Chondrocyte (in vitro differentiated cells): Measurements from ENCODE around the gene GGTA1. TPM values are rescaled to one million over a fixed set of nuclear protein-coding genes. Genes with fewer than 3 reads are reported as not detected.
"Not testable (repeated sequence)": the region's sequence is repeated elsewhere in the genome, so short reads cannot be mapped to it uniquely, and the experiment has no call there.

Experiments
- DNase-seq: peaks from one replicate; pipeline ENCODE4 v3.0.0; 2021; ENCODE audit warnings: mixed read lengths, low spot score
- H3K27ac Mint-ChIP-seq: one replicate; pipeline ENCODE4 v1.8.0; 2021; ENCODE audit warnings: mild to moderate bottlenecking, moderate library complexity, mixed read lengths; ENCODE audit not compliant: unreplicated experiment
- H3K27me3 Mint-ChIP-seq: 2 replicates; pipeline ENCODE4 v1.8.0; 2021; ENCODE audit warnings: low read depth, mixed read lengths
- H3K36me3 Mint-ChIP-seq: 2 replicates; pipeline ENCODE4 v1.8.0; 2021; ENCODE audit warnings: low read depth, mixed read lengths
- H3K4me1 Mint-ChIP-seq: 2 replicates; pipeline ENCODE4 v1.8.0; 2021; ENCODE audit warnings: low read depth, mild to moderate bottlenecking, mixed read lengths
- H3K4me3 Mint-ChIP-seq: one replicate; pipeline ENCODE4 v1.8.0; 2021; ENCODE audit warnings: mild to moderate bottlenecking, moderate library complexity, mixed read lengths; ENCODE audit not compliant: unreplicated experiment
- H3K9me3 Mint-ChIP-seq: 2 replicates; pipeline ENCODE4 v1.8.0; 2021; ENCODE audit warnings: low read depth, mixed read lengths
- total RNA-seq: library from RNA; stranded (reverse); gene quantifications from 3 replicates; pipeline ENCODE4 v1.2.1, GENCODE V29; 2021
- TF ChIP-seq, protein P1 (sequence below): fragments of 200-600 bp; sonication (generic); IDR thresholded peaks from 2 replicates; pipeline ENCODE4 v1.5.0; 2021; ENCODE audit warnings: antibody characterized with exemption, mild to moderate bottlenecking, moderate library complexity

GGTA1 gene
- total RNA-seq, 1 donor from 2014 or later: 3.2 TPM

DNA sequence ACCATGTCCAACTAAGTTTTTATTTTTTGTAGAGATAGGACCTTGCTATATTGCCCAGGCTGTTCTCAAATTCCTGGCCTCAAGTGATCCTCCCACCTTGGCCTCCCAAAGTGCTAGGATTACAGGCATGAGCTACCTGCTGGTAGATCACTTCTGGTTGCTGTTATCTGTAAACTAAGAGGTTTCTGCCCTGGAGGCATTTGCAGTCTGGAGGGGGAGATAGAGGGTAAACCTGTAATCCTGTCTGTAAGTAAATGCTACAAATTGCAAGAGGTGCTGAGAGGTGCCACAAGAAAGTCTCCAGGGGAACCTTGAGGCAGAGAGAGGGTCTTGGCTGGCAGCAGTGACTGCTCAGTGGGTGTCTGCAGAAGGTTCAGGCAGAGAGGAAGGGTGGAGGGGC, 29.0 kb upstream of the GGTA1 start:
- TF ChIP-seq, protein P1, sequence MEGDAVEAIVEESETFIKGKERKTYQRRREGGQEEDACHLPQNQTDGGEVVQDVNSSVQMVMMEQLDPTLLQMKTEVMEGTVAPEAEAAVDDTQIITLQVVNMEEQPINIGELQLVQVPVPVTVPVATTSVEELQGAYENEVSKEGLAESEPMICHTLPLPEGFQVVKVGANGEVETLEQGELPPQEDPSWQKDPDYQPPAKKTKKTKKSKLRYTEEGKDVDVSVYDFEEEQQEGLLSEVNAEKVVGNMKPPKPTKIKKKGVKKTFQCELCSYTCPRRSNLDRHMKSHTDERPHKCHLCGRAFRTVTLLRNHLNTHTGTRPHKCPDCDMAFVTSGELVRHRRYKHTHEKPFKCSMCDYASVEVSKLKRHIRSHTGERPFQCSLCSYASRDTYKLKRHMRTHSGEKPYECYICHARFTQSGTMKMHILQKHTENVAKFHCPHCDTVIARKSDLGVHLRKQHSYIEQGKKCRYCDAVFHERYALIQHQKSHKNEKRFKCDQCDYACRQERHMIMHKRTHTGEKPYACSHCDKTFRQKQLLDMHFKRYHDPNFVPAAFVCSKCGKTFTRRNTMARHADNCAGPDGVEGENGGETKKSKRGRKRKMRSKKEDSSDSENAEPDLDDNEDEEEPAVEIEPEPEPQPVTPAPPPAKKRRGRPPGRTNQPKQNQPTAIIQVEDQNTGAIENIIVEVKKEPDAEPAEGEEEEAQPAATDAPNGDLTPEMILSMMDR: no peak
- Mint-ChIP-seq H3K9me3 (no peaks in the 10 kb centered on the region), H3K4me3 (no peak overlapping the region), H3K36me3 (peaks cover 2% of the 10 kb centered on the region), H3K27ac (peak overlapping the region; percentile 11), H3K27me3 (peaks cover 8% of the 10 kb centered on the region), H3K4me1 (peaks cover 14% of the 10 kb centered on the region)
- no peak for DNase-seq

DNA sequence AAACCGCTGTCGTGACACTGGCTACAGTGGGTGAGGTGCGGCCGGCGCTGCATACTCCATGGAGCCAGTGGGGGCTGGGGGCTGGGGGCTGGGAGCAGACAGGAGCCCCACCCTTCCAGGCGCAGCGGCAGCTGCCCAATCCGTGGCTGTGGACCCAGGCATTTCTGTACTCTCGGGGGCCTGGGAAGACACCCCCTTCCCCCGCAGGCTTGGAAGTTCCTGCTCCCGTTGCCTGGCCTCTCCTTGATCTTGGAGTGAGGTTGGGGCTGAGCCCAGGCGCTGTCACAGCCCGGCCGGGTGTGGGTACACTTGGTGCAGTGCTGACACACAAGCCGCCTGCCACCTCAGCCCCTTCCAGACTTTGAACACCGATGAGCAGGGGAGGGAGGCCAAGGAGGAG, 27.7 kb upstream of the GGTA1 start:
- TF ChIP-seq, protein P1: no peak
- Mint-ChIP-seq H3K27me3 (peaks cover 8% of the 10 kb centered on the region), H3K27ac (no peak overlapping the region), H3K4me1 (peaks cover 14% of the 10 kb centered on the region), H3K36me3 (peaks cover 3% of the 10 kb centered on the region), H3K9me3 (peaks cover 2% of the 10 kb centered on the region), H3K4me3 (no peak overlapping the region)
- DNase-seq: no peak

DNA sequence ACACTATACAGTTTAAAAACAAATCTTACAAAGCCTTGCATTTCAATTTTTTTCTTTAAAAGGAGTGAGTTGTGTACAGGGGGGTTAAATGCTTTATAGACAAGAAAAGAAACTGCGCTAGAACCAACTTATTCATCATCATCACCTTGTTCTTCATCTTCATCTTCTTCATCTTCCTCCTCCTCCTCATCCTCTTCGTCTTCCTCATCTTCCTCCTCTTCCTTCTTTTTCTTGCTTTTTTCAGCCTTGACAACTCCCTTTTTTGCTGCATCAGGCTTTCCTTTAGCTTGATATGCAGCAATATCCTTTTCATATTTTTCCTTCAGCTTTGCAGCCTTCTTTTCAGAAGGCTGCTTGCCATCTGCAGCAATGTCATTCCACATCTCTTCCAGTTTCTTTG, 20.0 kb upstream of the GGTA1 start:
- H3K9me3 Mint-ChIP-seq, H3K36me3 Mint-ChIP-seq, DNase-seq, H3K4me1 Mint-ChIP-seq, H3K4me3 Mint-ChIP-seq, H3K27ac Mint-ChIP-seq: not testable (repeated sequence)
- peaks cover 17% of the 10 kb centered on the region for H3K27me3 Mint-ChIP-seq

DNA sequence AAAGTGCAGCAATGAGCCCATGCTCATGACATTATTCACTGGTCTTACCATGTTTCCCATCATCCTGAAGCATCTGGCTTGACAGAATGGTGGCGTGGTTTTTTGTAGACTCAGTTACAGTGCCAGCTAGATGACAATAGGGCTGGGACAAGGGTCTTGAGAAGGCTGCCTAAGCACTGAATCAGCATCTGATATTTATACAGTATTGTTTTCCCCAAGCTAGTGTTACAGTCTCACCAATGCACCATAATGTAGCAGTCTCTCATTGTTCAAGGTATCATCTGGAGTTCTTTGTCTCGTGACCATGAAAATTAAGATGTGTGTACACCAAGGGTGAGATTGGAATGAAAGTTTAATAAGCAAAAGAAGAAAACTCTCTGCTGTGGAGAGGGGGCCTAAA, 19.0 kb upstream of the GGTA1 start:
- DNase-seq: no peak
- no peaks in the 10 kb centered on the region for H3K4me1 Mint-ChIP-seq
- TF ChIP-seq, protein P1: no peak
- no peak overlapping the region for H3K27ac Mint-ChIP-seq
- H3K36me3 Mint-ChIP-seq: peaks cover 5% of the 10 kb centered on the region
- peaks cover 7% of the 10 kb centered on the region for H3K9me3 Mint-ChIP-seq
- peaks cover 17% of the 10 kb centered on the region for H3K27me3 Mint-ChIP-seq
- no peak overlapping the region for H3K4me3 Mint-ChIP-seq

DNA sequence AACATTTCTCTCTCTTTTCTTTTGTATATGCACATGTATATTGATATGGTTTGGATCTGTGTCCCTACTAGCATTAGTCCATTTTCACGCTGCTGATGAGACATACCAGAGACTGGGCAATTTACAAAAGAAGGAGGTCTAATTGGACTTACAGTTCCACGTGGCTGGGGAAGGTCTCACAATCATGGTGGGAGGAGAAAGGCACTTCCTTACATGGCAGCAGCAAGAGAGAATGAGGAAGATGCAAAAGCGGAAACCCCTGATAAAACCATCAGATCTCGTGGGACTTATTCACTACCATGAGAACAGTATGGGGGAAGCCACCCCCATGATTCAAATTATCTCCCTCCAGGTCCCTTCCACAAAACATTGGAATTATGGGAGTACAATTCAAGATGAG, 13.5 kb upstream of the GGTA1 start:
- H3K36me3 Mint-ChIP-seq, H3K27me3 Mint-ChIP-seq, H3K9me3 Mint-ChIP-seq, DNase-seq, H3K4me3 Mint-ChIP-seq, H3K27ac Mint-ChIP-seq, H3K4me1 Mint-ChIP-seq: not testable (repeated sequence)

DNA sequence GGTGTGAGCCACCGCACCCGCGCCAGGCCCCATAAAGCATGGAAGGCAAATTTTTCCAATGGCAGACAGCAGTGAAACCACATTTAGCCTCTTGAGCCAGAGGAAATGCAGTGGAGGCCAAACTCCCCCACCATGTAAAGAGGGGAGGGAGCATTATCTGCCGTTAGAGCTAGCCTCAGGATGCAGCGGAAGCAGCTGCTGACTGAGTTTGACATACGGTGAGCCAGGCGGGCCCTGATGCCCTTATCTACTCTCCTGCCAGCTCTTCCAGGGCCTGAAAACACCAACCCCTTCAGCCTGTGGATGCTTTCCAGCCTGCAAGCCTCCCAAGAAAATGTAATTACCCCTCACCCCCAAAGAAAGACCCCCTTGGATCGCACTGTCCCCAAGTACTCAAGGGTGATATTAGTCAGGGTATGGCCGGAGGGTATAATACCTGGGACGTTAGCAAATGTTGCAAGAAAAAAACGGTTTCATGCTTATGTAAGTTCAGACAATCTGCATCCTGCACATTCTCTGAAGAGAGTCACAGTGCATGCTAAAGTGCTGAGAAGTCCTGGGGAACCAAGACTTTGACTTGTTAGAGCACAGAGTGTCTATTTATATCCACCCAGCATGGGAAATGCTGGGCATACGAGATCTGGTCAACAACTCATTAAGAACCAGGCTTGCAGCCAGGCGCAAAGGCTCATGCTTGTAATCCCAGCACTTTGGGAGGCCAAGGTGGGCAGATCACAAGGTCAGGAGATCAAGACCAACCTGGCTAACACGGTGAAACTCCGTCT, 11.3 kb upstream of the GGTA1 start:
- H3K27ac Mint-ChIP-seq: no peak overlapping the region
- peaks cover 2% of the 10 kb centered on the region for H3K36me3 Mint-ChIP-seq
- H3K9me3 Mint-ChIP-seq: peaks cover 7% of the 10 kb centered on the region
- H3K4me3 Mint-ChIP-seq: no peak overlapping the region
- no peak for DNase-seq
- H3K4me1 Mint-ChIP-seq: peaks cover 6% of the 10 kb centered on the region
- peaks cover 8% of the 10 kb centered on the region for H3K27me3 Mint-ChIP-seq
- TF ChIP-seq, protein P1: no peak
